Measurements from ENCODE around the gene VOPP1. TPM values are rescaled to one million over a fixed set of nuclear protein-coding genes. Genes with fewer than 3 reads are reported as not detected.

The VOPP1 gene
- total RNA-seq, 2 donors from 2014 or later, result 70.3 to 73.4 TPM

DNA sequence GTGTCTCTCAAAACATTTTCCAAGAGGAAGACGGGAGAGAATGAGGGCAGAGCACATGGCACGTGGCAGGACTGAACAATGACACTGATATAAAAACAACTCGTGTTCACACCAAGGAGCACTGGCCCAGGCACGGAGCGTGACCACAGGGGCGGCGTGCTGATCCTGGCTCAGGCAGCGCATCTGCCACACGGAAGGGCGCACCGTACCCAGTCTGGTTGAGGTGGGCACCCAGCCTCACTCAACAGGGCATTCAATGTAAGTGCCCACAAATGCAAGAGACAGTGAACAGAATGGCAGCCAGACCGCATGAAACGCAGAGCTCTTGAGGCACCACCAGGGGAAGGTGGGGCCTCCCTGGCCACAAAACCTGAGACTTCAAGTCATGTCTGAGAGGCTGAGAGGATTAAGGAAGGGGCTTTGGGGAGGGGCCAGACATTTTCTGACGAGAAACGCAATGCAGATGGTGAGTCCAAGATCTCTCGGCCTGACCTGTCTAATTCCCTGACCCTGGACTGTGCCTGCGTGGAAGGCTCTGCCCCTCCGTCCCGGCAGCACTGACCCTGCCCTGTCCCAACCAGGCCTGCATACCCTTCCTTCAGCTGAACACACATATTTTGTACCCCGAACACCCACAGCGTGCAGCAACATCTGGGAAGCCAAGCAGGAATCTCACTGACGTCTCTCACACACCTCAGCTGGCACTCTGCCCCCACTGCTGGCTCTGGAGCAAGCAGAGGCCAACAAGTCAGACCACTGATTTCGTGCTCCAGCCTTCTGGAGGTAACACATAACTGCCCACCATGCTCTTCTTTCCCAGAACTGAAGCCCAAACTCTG, 35.5 kb downstream of the VOPP1 start:
- no peaks in the 10 kb centered on the region for H3K27me3 ChIP-seq
- intact Hi-C loops (cut with DNase I), result no loop called here

GRCh38 chr7:55535617-55536016, 36.7 kb downstream of the VOPP1 start:
- intact Hi-C loops (cut with DNase I), result no loop called here
- Histone ChIP-seq H3K36me3 (no peaks in the 10 kb centered on the region), H3K27me3 (no peaks in the 10 kb centered on the region), H3K9ac (ENCODE audit: low read depth in 2 of 2, low read length in 2 of 2) (peak overlapping the region in 1 of 2 donors; percentile 44), H3K4me1 (peaks cover 8% of the 10 kb centered on the region), H3K27ac (peak overlapping the region; percentile 0), H3K4me3 (no peak overlapping the region), H3K9me3 (no peaks in the 10 kb centered on the region)
- DNase-seq, result no peak
- TF ChIP-seq, protein P1, sequence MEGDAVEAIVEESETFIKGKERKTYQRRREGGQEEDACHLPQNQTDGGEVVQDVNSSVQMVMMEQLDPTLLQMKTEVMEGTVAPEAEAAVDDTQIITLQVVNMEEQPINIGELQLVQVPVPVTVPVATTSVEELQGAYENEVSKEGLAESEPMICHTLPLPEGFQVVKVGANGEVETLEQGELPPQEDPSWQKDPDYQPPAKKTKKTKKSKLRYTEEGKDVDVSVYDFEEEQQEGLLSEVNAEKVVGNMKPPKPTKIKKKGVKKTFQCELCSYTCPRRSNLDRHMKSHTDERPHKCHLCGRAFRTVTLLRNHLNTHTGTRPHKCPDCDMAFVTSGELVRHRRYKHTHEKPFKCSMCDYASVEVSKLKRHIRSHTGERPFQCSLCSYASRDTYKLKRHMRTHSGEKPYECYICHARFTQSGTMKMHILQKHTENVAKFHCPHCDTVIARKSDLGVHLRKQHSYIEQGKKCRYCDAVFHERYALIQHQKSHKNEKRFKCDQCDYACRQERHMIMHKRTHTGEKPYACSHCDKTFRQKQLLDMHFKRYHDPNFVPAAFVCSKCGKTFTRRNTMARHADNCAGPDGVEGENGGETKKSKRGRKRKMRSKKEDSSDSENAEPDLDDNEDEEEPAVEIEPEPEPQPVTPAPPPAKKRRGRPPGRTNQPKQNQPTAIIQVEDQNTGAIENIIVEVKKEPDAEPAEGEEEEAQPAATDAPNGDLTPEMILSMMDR (IDR thresholded peaks at IDR 0.05), result no peak

More for the DNA sequence above, 35.5 kb downstream of the VOPP1 start:
- TF ChIP-seq, protein P1 (IDR thresholded peaks at IDR 0.05), result no peak
- no peak for DNase-seq
- Histone ChIP-seq H3K4me3 (no peak overlapping the region), H3K4me1 (peaks cover 8% of the 10 kb centered on the region), H3K9ac (ENCODE audit: low read depth in 2 of 2, low read length in 2 of 2) (peak overlapping the region; percentile 24 to 56), H3K36me3 (no peaks in the 10 kb centered on the region), H3K27ac (no peak overlapping the region), H3K9me3 (no peaks in the 10 kb centered on the region)

- no peak overlapping the region for H3K4me3 ChIP-seq
- peak overlapping the region in 1 of 2 donors; percentile 21 for H3K9ac ChIP-seq (ENCODE audit: low read depth in 2 of 2, low read length in 2 of 2)
- no peaks in the 10 kb centered on the region for H3K27me3 ChIP-seq
- H3K9me3 ChIP-seq, result no peaks in the 10 kb centered on the region
- peak overlapping the region; percentile 30 for H3K27ac ChIP-seq
- no peaks in the 10 kb centered on the region for H3K36me3 ChIP-seq
- peaks cover 8% of the 10 kb centered on the region for H3K4me1 ChIP-seq
- no peak for DNase-seq
- TF ChIP-seq, protein P1 (IDR thresholded peaks at IDR 0.05), result no peak
- intact Hi-C loops (cut with DNase I), result no loop called here
Measured at GRCh38 chr7:55534916-55535590, 37.2 kb downstream of the VOPP1 start.

DNA sequence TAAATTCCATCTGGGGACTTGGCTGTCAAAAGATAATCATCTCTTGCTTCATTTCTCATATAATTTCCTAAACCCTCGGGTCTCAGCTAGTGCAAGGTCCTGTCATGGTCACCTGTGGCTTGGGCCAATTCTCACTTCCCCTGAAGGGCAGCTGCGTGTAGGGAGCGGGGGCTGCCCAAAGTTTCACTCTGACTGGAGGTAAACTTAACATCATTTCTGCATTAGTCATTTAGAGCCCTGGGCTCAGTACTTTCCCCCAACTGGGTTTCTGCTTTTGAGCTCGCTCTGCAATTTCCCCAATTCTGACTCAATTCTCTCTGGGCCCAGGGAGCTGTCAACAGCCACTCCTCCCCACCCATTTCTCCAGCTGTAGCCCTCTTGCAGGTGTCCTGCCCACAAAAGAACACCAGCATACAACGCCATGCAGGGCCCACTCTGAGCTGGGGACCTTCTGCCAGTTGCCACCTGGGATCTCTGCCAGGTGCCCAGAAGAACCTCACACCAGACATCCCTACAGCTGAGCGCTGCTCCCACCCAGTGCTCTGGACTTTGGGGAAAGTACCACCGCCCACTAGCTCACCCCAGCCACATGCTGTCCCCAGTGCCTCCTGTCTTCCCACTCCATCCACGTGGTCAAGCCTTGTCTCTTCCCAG, 37.9 kb downstream of the VOPP1 start:
- no peak for DNase-seq
- Histone ChIP-seq H3K9me3 (no peaks in the 10 kb centered on the region), H3K4me1 (peaks cover 8% of the 10 kb centered on the region), H3K27me3 (no peaks in the 10 kb centered on the region), H3K36me3 (no peaks in the 10 kb centered on the region), H3K4me3 (no peak overlapping the region), H3K9ac (ENCODE audit: low read depth in 2 of 2, low read length in 2 of 2) (peak overlapping the region in 1 of 2 donors; percentile 21), H3K27ac (peak overlapping the region; percentile 57)
- TF ChIP-seq, protein P1 (IDR thresholded peaks at IDR 0.05), result no peak
- intact Hi-C loops (cut with DNase I), result no loop called here

DNA sequence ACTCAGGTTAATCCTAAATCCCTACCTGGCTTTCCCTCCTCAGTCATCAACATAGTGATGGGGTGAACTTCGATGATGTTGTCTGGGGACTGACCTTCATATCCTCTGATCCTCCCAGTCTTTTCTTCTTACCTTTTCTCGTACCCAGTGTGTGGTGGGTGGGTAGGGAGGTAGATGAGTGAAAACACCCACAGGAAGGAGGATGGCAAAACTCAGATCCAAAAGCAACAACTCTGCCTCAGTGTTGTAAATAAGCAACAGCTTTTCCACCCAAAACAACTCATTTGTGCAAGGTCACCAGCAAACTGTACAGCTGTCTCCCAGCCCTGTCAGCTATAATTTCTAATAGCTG, 38.6 kb downstream of the VOPP1 start:
- no peak overlapping the region for H3K4me3 ChIP-seq
- no peaks in the 10 kb centered on the region for H3K27me3 ChIP-seq
- no peaks in the 10 kb centered on the region for H3K36me3 ChIP-seq
- TF ChIP-seq, protein P1 (IDR thresholded peaks at IDR 0.05), result no peak
- DNase-seq, result no peak
- intact Hi-C loops (cut with DNase I), result no loop called here
- H3K9me3 ChIP-seq, result no peaks in the 10 kb centered on the region
- H3K27ac ChIP-seq, result peak overlapping the region; percentile 57
- peaks cover 8% of the 10 kb centered on the region for H3K4me1 ChIP-seq
- peak overlapping the region in 1 of 2 donors; percentile 1 for H3K9ac ChIP-seq (ENCODE audit: low read depth in 2 of 2, low read length in 2 of 2)
